ENCODE measurements around the gene TNNI3. TPM values are rescaled to one million over a fixed set of nuclear protein-coding genes. Genes with fewer than 3 reads are reported as not detected.

Gene TNNI3
- total and polyA plus RNA-seq, 9 of the 15 experiments (the other 6 are each of a cell fraction or from before 2014, with no cell fraction given): 4.7 to 158 (median 42.0) TPM

GRCh38 chr19:55165952-55166529, 8.5 kb upstream of the TNNI3 start (continued):
- TF ChIP-seq, protein P1, sequence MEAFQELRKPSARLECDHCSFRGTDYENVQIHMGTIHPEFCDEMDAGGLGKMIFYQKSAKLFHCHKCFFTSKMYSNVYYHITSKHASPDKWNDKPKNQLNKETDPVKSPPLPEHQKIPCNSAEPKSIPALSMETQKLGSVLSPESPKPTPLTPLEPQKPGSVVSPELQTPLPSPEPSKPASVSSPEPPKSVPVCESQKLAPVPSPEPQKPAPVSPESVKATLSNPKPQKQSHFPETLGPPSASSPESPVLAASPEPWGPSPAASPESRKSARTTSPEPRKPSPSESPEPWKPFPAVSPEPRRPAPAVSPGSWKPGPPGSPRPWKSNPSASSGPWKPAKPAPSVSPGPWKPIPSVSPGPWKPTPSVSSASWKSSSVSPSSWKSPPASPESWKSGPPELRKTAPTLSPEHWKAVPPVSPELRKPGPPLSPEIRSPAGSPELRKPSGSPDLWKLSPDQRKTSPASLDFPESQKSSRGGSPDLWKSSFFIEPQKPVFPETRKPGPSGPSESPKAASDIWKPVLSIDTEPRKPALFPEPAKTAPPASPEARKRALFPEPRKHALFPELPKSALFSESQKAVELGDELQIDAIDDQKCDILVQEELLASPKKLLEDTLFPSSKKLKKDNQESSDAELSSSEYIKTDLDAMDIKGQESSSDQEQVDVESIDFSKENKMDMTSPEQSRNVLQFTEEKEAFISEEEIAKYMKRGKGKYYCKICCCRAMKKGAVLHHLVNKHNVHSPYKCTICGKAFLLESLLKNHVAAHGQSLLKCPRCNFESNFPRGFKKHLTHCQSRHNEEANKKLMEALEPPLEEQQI (IDR thresholded peaks at IDR 0.05): no peak
- TF ChIP-seq MEIS2 (IDR thresholded peaks at IDR 0.05; ENCODE audit: partially characterized antibody) (no peak), MBD2 (IDR thresholded peaks at IDR 0.05; ENCODE audit: borderline replicate concordance, low read depth) (no peak; the same call in 1 of the 2 replicates), PYGO2 (tag; IDR thresholded peaks at IDR 0.05) (no peak), ATF2 (CRISPR knock-in tag; IDR thresholded peaks at IDR 0.05) (no peak), PPARD (CRISPR knock-in tag; IDR thresholded peaks at IDR 0.05) (no peak), RUNX1 (IDR thresholded peaks at IDR 0.05; ENCODE audit: low read depth) (no peak), KLF13 (tag; IDR thresholded peaks at IDR 0.05; ENCODE audit: borderline replicate concordance, low read depth) (no peak), CBX2 (IDR thresholded peaks at IDR 0.05; ENCODE audit: insufficient read depth, low read length, poor library complexity, severe bottlenecking) (no peak), ZFP1 (CRISPR knock-in tag; IDR thresholded peaks at IDR 0.05) (no peak), BHLHE40 (IDR thresholded peaks at IDR 0.05; ENCODE audit: low read length) (0 out of 2 replicates have a peak, but pooled peaks have one; percentile 34), SAFB2 (IDR thresholded peaks at IDR 0.05; ENCODE audit: borderline replicate concordance, low read depth, low read length, severe bottlenecking) (no peak), IRF2 (CRISPR knock-in tag; IDR thresholded peaks at IDR 0.05) (no peak), BMI1 (IDR thresholded peaks at IDR 0.05; ENCODE audit: low read length) (no peak), MAFG (tag; conservative IDR thresholded peaks at IDR 0.05) (no peak), RFX5 (IDR thresholded peaks at IDR 0.05; ENCODE audit: low read depth, low read length) (no peak), ZNF354B (CRISPR knock-in tag; IDR thresholded peaks at IDR 0.05) (no peak), NFATC3 (IDR thresholded peaks at IDR 0.05) (no peak), MIER1 (IDR thresholded peaks at IDR 0.05; ENCODE audit: low read depth) (no peak), TAL1 (IDR thresholded peaks at IDR 0.05) (no peak)
- TF ChIP-seq, protein P2, sequence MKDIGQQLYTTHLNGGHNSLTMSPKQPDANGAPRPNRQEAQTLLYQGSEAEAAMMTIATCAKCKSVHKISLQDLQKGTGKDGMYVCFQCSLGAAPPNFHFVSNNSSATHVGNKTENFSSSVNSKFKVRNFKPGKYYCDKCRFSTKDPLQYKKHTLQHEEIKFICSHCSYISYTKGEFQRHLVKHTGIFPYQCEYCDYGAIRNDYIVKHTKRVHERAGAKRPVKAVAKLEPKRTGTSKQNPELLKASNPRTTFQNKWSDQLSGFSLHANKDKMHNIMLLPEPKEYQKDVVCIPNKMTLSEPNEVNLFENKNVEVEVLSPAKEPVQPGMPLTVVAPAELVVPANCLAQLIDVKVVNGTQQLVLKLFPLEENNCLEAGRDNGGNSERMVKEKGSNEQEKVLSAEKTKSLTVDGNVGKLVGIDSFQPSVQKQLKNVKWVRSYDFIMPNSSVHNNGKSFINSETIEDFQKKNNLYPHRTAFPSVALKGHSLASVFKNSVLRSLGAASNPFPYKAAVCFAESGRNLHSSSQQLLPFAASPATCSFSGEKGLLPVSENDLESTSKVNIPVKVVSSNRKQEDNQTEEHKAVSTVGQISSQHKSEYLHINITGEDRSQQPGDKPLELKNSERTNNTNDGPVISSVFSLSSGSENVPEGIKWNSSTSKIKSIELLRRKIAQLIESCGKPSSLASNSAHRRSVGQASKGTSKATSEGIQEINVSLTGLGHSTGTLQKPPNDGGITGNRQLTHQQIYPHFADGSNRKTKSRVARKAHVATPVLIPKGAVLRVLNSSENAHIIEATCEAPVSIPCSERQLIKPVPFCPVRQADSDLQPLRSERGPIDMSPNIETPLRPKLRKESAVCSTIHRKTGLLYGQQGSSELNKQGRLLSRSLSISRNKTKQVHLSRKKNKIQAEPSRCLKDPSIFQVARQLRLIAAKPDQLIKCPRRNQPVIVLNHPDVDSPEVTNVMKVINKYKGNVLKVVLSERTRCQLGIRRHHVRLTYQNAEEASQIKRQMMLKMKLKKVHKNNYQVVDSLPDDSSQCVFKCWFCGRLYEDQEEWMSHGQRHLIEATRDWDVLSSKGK (CRISPR knock-in tag; IDR thresholded peaks at IDR 0.05): no peak
- TF ChIP-seq, protein P3, sequence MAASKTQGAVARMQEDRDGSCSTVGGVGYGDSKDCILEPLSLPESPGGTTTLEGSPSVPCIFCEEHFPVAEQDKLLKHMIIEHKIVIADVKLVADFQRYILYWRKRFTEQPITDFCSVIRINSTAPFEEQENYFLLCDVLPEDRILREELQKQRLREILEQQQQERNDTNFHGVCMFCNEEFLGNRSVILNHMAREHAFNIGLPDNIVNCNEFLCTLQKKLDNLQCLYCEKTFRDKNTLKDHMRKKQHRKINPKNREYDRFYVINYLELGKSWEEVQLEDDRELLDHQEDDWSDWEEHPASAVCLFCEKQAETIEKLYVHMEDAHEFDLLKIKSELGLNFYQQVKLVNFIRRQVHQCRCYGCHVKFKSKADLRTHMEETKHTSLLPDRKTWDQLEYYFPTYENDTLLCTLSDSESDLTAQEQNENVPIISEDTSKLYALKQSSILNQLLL (CRISPR knock-in tag; IDR thresholded peaks at IDR 0.05; ENCODE audit: borderline replicate concordance): no peak
